Fibroblast of villous mesenchyme (primary cell): ENCODE measurements around the gene TRABD2B. TPM values are rescaled to one million over a fixed set of nuclear protein-coding genes. Genes with fewer than 3 reads are reported as not detected.

Experiments used
- DNase-seq: peaks from one replicate; pipeline ENCODE4 v3.0.0-alpha.2; 2010; ENCODE audit warnings: low read depth
- H3K4me3 ChIP-seq: 2 replicates; pipeline ENCODE4 v1.5.1; 2011; ENCODE audit warnings: low read depth, mild to moderate bottlenecking, low read length
- CTCF ChIP-seq: IDR thresholded peaks from 2 replicates; pipeline ENCODE4 v1.5.1; 2012; ENCODE audit warnings: low read depth, mild to moderate bottlenecking, low read length; ENCODE audit not compliant: insufficient read depth
- total RNA-seq: library from RNA; depleted of rRNA; stranded (reverse); fragments of >200 nt; gene quantifications from 2 replicates; pipeline ENCODE4 v1.2.3, GENCODE V29; 2012

TRABD2B gene
- total RNA-seq, 1 donor: not detected

- H3K4me3 ChIP-seq: no peak overlapping the region
- DNase-seq: no peak
- no peak for TF ChIP-seq CTCF
Observed at GRCh38 chr1:47732489-47732888, 264.7 kb downstream of the TRABD2B start.

- no peak overlapping the region for H3K4me3 ChIP-seq
- no peak for TF ChIP-seq CTCF
- DNase-seq: no peak
Observed at GRCh38 chr1:47731730-47732129, 265.5 kb downstream of the TRABD2B start.

- DNase-seq: no peak
- TF ChIP-seq CTCF: no peak
- H3K4me3 ChIP-seq: no peak overlapping the region
Observed at GRCh38 chr1:47729685-47730084, 267.5 kb downstream of the TRABD2B start.

GRCh38 chr1:47727697-47728085 lies 269.5 kb downstream of the TRABD2B start:
- no peak for TF ChIP-seq CTCF
- H3K4me3 ChIP-seq: no peak overlapping the region
- no peak for DNase-seq

GRCh38 chr1:47727051-47727696 lies 270.0 kb downstream of the TRABD2B start:
- no peak for TF ChIP-seq CTCF
- no peak for DNase-seq

GRCh38 chr1:47725992-47726855 lies 271.0 kb downstream of the TRABD2B start:
- TF ChIP-seq CTCF: peak; percentile 95
- no peak overlapping the region for H3K4me3 ChIP-seq
- peak; percentile 66 for DNase-seq

More at GRCh38 chr1:47727051-47727696, 270.0 kb downstream of the TRABD2B start:
- no peak overlapping the region for H3K4me3 ChIP-seq
